ENCODE data around the gene CYP3A7. TPM values are rescaled to one million over a fixed set of nuclear protein-coding genes. Genes with fewer than 3 reads are reported as not detected.

Gene CYP3A7
- polyA plus RNA-seq, 3 donors: not detected

GRCh38 chr7:99709838-99710578 lies 25.0 kb downstream of the CYP3A7 start:
- Histone ChIP-seq H4K20me1 (ENCODE audit: insufficient read depth, low read length) (no peaks in the 10 kb centered on the region), H3K36me3 (replicated peaks in 1 of 2; ENCODE audit: control insufficient read depth in 1 of 2, insufficient read depth in 2 of 2, low read length in 2 of 2) (no peaks in the 10 kb centered on the region), H3K79me2 (ENCODE audit: insufficient read depth, low read length) (no peaks in the 10 kb centered on the region), H3K4me2 (replicated peaks; ENCODE audit: extremely low read depth, low read length, poor library complexity, severe bottlenecking) (no peak overlapping the region), H3K27me3 (ENCODE audit: control insufficient read depth in 2 of 2, insufficient read depth in 2 of 2, low read length in 2 of 2) (no peaks in the 10 kb centered on the region), H2AFZ (ENCODE audit: insufficient read depth, low read depth, low read length, poor library complexity, severe bottlenecking) (no peak overlapping the region), H3K4me1 (ENCODE audit: control insufficient read depth in 1 of 2, insufficient read depth in 2 of 2, low read length in 2 of 2) (no peaks in the 10 kb centered on the region), H3K27ac (ENCODE audit: low read depth in 1 of 2, low read length in 2 of 2) (no peak overlapping the region), H3K9ac (ENCODE audit: insufficient read depth, low read length, poor library complexity, severe bottlenecking) (no peak overlapping the region), H3K9me3 (replicated peaks in 1 of 2; ENCODE audit: control insufficient read depth in 1 of 2, insufficient read depth in 1 of 2, low read length in 2 of 2) (peaks cover 0 to 5% of the 10 kb centered on the region in 2 donors), H3K4me3 (replicated peaks in 1 of 3; ENCODE audit: low read depth in 2 of 3, low read length in 3 of 3) (no peak overlapping the region)
- H3K27me3 Mint-ChIP-seq (ENCODE audit: low read depth in 3 of 3): peaks cover 0 to 3% (median 2%) of the 10 kb centered on the region in 3 donors
- no peak for DNase-seq
- H3K4me1 Mint-ChIP-seq: no peaks in the 10 kb centered on the region
- H3K27ac Mint-ChIP-seq: no peak overlapping the region
- no CpG with 5 or more reads among the region's 2 CpGs for WGBS (ENCODE audit: insufficient coverage)
- intact Hi-C loops (cut with micrococcal nuclease): no loop called here
- TF ChIP-seq, protein P1, sequence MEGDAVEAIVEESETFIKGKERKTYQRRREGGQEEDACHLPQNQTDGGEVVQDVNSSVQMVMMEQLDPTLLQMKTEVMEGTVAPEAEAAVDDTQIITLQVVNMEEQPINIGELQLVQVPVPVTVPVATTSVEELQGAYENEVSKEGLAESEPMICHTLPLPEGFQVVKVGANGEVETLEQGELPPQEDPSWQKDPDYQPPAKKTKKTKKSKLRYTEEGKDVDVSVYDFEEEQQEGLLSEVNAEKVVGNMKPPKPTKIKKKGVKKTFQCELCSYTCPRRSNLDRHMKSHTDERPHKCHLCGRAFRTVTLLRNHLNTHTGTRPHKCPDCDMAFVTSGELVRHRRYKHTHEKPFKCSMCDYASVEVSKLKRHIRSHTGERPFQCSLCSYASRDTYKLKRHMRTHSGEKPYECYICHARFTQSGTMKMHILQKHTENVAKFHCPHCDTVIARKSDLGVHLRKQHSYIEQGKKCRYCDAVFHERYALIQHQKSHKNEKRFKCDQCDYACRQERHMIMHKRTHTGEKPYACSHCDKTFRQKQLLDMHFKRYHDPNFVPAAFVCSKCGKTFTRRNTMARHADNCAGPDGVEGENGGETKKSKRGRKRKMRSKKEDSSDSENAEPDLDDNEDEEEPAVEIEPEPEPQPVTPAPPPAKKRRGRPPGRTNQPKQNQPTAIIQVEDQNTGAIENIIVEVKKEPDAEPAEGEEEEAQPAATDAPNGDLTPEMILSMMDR (IDR thresholded peaks at IDR 0.05): no peak
- no peak overlapping the region for H3K4me3 Mint-ChIP-seq
- H3K36me3 Mint-ChIP-seq: no peaks in the 10 kb centered on the region
- H3K9me3 Mint-ChIP-seq: peaks cover 11 to 18% (median 16%) of the 10 kb centered on the region in 7 donors

- no peaks in the 10 kb centered on the region for H3K36me3 ChIP-seq (replicated peaks in 1 of 2; ENCODE audit: control insufficient read depth in 1 of 2, insufficient read depth in 2 of 2, low read length in 2 of 2)
- no peak overlapping the region for H3K4me3 Mint-ChIP-seq
- H3K4me1 Mint-ChIP-seq: no peaks in the 10 kb centered on the region
- no peaks in the 10 kb centered on the region for H4K20me1 ChIP-seq (ENCODE audit: insufficient read depth, low read length)
- no peak overlapping the region for H2AFZ ChIP-seq (ENCODE audit: insufficient read depth, low read depth, low read length, poor library complexity, severe bottlenecking)
- no peak overlapping the region for H3K4me3 ChIP-seq (replicated peaks in 1 of 3; ENCODE audit: low read depth in 2 of 3, low read length in 3 of 3)
- no peak for DNase-seq
- intact Hi-C loops (cut with micrococcal nuclease): no loop called here
- WGBS (ENCODE audit: insufficient coverage): no CpG with 5 or more reads among the region's 2 CpGs
- no peak overlapping the region for H3K4me2 ChIP-seq (replicated peaks; ENCODE audit: extremely low read depth, low read length, poor library complexity, severe bottlenecking)
- H3K9ac ChIP-seq (ENCODE audit: insufficient read depth, low read length, poor library complexity, severe bottlenecking): no peak overlapping the region
- no peak overlapping the region for H3K27ac Mint-ChIP-seq
- H3K36me3 Mint-ChIP-seq: no peaks in the 10 kb centered on the region
- H3K79me2 ChIP-seq (ENCODE audit: insufficient read depth, low read length): no peaks in the 10 kb centered on the region
- TF ChIP-seq, protein P1 (IDR thresholded peaks at IDR 0.05): no peak
- H3K27me3 Mint-ChIP-seq (ENCODE audit: low read depth in 3 of 3): peaks cover 0 to 3% (median under 1%) of the 10 kb centered on the region in 3 donors
- no peaks in the 10 kb centered on the region for H3K27me3 ChIP-seq (ENCODE audit: control insufficient read depth in 2 of 2, insufficient read depth in 2 of 2, low read length in 2 of 2)
- H3K9me3 ChIP-seq (replicated peaks in 1 of 2; ENCODE audit: control insufficient read depth in 1 of 2, insufficient read depth in 1 of 2, low read length in 2 of 2): peaks cover 0 to 2% of the 10 kb centered on the region in 2 donors
- H3K27ac ChIP-seq (ENCODE audit: low read depth in 1 of 2, low read length in 2 of 2): no peak overlapping the region
- no peaks in the 10 kb centered on the region for H3K4me1 ChIP-seq (ENCODE audit: control insufficient read depth in 1 of 2, insufficient read depth in 2 of 2, low read length in 2 of 2)
- peaks cover 6 to 21% (median 12%) of the 10 kb centered on the region in 7 donors for H3K9me3 Mint-ChIP-seq
Observed at GRCh38 chr7:99709260-99709659, 25.7 kb downstream of the CYP3A7 start.

Data from CD14-positive monocyte (primary cell).